Skeletal muscle tissue (tissue), 4 donors: Measurements from ENCODE around the gene LDAH. TPM values are rescaled to one million over a fixed set of nuclear protein-coding genes. Genes with fewer than 3 reads are reported as not detected.

Experiments used
- H3K27ac ChIP-seq: one replicate; pipeline ENCODE4 v1.7.0; 2013; ENCODE audit warnings: mild to moderate bottlenecking, low read depth, low read length, inconsistent platforms
- H3K27me3 ChIP-seq, 3 donors: one replicate each; pipeline ENCODE4 v1.7.0; 2013; ENCODE audit warnings: low read length in 3 of 3; ENCODE audit not compliant: control insufficient read depth in 3 of 3, insufficient read depth in 3 of 3
- H3K36me3 ChIP-seq, 3 donors: one replicate each; pipeline ENCODE4 v1.7.0; 2013; ENCODE audit warnings: low read length in 3 of 3; ENCODE audit not compliant: control insufficient read depth in 3 of 3, insufficient read depth in 3 of 3
- H3K4me1 ChIP-seq, 3 donors: one replicate each; pipeline ENCODE4 v1.7.0; 2013; ENCODE audit warnings: low read length in 3 of 3, mild to moderate bottlenecking in 3 of 3; ENCODE audit not compliant: control insufficient read depth in 3 of 3, insufficient read depth in 3 of 3
- H3K4me3 ChIP-seq, 3 donors: one replicate each; pipeline ENCODE4 v1.7.0; 2013; ENCODE audit warnings: low read length in 3 of 3
- H3K9ac ChIP-seq, 3 donors: one replicate each; pipeline ENCODE4 v1.7.0; 2013; ENCODE audit warnings: low read length in 3 of 3, mild to moderate bottlenecking in 3 of 3, moderate library complexity in 2 of 3, low read depth in 1 of 3
- H3K9me3 ChIP-seq, 3 donors: one replicate each; pipeline ENCODE4 v1.7.0; 2013; ENCODE audit warnings: low read length in 3 of 3; ENCODE audit not compliant: control insufficient read depth in 3 of 3
- total RNA-seq: library from RNA; depleted of rRNA; stranded (reverse); fragments of >200 nt; gene quantifications from one replicate; pipeline ENCODE4 v1.2.3, GENCODE V29; 2014
- donor health status: Osteomylitis.

LDAH gene
- 6.3 TPM for total RNA-seq

DNA sequence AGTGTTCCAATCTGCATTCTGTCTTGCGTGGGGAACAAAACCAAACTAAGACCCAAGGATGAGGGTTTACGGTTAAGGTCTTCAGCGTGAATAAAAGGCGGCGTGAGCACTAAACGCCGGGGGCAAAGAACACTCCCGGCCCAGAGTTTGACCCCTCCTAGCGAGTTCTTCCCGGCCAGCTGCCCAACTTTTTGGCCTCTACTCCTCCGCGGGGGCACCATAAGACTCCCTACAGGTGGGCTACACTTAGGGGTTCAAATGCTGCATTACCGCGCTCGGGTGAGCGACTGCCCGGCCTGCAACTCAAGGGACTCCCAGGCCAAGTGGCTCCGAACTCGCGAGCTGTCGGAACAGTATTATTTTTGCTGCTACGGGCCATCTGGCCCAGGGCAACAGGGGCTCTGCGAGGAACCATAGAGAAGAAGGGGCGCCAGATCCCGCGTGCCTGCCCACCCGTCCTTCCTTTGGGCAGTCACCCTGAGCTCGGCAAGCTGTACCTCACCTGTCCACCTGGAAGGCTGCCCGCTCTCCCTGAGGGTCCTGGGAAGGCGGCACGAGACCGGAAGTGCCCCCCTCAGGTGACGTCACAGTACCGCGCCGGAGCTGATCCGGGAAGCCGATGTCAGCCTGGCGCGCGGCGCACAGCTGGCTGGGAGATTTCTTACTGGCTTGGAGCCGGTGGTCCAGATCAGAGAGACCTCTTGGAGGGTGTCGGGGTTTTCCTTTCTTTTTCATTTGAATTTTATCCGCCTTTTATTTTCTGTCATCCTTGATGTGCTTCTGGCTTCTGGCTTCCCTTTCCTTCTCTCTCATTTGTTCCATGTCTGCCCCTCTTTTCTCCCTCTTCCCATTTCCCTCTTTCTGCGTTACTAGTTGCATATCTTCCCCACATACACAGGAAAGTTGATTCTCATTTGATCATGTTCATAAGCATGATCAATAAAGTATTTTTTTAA is at the start of gene LDAH:
Gene LDAH (minus strand): TSS at position 567 of the 956 bp plus-strand sequence. CDS start 21,638 bp downstream, outside the sequence.
- no peaks in the 10 kb centered on the region for H3K27me3 ChIP-seq
- H3K9me3 ChIP-seq = no peaks in the 10 kb centered on the region
- peak within 1 kb of the TSS; percentile 75 for H3K27ac ChIP-seq
- H3K4me3 ChIP-seq = peak within 1 kb of the TSS; percentile 87 to 91 (median 91)
- H3K4me1 ChIP-seq = no peaks in the 10 kb centered on the region
- H3K36me3 ChIP-seq = no peaks in the 10 kb centered on the region
- peak within 1 kb of the TSS; percentile 76 to 81 (median 80) for H3K9ac ChIP-seq

GRCh38 chr2:20868377-20868776 is 45.5 kb upstream of the LDAH start:
- H3K27me3 ChIP-seq = no peaks in the 10 kb centered on the region
- no peaks in the 10 kb centered on the region for H3K4me1 ChIP-seq
- no peaks in the 10 kb centered on the region for H3K9me3 ChIP-seq
- H3K36me3 ChIP-seq = no peaks in the 10 kb centered on the region
- H3K9ac ChIP-seq = no peak overlapping the region
- no peak overlapping the region for H3K27ac ChIP-seq
- no peak overlapping the region for H3K4me3 ChIP-seq

DNA sequence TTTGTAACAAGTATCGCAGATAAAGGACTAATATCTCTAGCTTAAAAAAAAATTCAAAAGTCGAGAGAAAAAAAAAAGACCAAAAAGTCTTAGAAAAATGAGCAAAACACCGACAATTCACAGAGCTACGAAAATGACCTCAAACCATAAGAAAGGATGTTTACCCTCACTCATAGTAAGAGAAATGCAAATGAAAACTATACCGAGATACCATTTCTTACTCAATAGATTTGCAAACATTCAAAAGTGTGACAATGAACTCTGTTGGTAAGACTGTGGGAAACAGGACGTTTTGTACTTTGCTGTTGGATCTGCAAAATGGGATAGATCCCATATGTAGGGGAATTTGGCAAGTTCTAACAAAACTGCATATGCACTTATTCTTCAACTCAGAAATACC is 39.9 kb upstream of the LDAH start:
- H3K9me3 ChIP-seq = no peaks in the 10 kb centered on the region
- H3K27ac ChIP-seq = no peak overlapping the region
- no peaks in the 10 kb centered on the region for H3K4me1 ChIP-seq
- H3K4me3 ChIP-seq = no peak overlapping the region
- H3K9ac ChIP-seq = no peak overlapping the region
- no peaks in the 10 kb centered on the region for H3K36me3 ChIP-seq
- H3K27me3 ChIP-seq = peaks cover 0 to 2% (median 0%) of the 10 kb centered on the region in 3 donors

GRCh38 chr2:20855456-20855855 is 32.6 kb upstream of the LDAH start:
- Histone ChIP-seq H3K4me1 (no peaks in the 10 kb centered on the region), H3K4me3 (no peak overlapping the region), H3K9me3 (no peaks in the 10 kb centered on the region), H3K27me3 (peaks cover 0 to 4% (median 2%) of the 10 kb centered on the region in 3 donors), H3K36me3 (no peaks in the 10 kb centered on the region), H3K27ac (no peak overlapping the region), H3K9ac (no peak overlapping the region)

DNA sequence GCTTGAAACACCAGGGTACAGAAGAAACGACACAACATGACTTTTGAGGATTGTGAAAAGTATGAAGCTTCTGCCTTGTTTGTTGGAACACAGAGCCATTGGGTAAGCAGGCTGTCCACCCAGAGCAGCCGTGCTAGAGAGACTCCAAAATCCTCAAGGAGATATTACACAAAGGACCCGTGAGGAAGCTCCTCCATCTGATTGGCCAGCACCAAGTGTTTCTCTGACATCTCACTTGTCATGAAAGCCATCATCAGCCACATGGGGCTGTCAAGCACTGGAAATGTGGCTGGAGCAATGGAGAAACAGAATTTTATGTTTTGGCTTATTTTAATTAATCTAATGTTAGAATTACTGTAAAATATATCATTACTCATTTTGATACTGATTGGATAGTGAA is 29.8 kb upstream of the LDAH start:
- Histone ChIP-seq H3K27me3 (peaks cover 0 to 4% (median 0%) of the 10 kb centered on the region in 3 donors), H3K9me3 (no peaks in the 10 kb centered on the region), H3K4me1 (no peaks in the 10 kb centered on the region), H3K4me3 (no peak overlapping the region), H3K9ac (no peak overlapping the region), H3K36me3 (no peaks in the 10 kb centered on the region), H3K27ac (no peak overlapping the region)

DNA sequence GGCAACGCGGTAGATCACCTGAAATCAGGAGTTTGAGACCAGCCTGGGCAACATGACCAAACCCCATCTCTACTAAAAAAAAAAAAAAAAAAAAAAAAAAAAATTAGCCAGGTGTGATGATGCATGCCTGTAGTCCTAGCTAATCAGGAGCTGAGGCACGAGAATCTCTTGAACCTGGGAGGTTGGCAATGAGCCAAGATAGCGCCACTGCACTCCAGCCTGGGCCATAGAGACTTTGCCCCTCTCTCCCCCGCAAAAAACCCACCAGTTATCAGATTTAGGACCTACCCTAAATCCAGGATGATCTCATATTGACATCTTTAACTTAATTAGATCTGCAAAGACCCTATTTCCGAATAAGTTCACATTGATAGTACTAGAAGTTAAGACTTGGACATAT is 29.2 kb upstream of the LDAH start:
- H3K27ac ChIP-seq = no peak overlapping the region

GRCh38 chr2:20844246-20844645 is 21.3 kb upstream of the LDAH start:
- Histone ChIP-seq H3K27ac (no peak overlapping the region), H3K27me3 (no peaks in the 10 kb centered on the region), H3K4me3 (no peak overlapping the region), H3K9me3 (no peaks in the 10 kb centered on the region), H3K36me3 (no peaks in the 10 kb centered on the region), H3K4me1 (no peaks in the 10 kb centered on the region), H3K9ac (no peak overlapping the region)

More for the DNA sequence above, 29.2 kb upstream of the LDAH start:
- H3K9me3 ChIP-seq = no peaks in the 10 kb centered on the region
- peaks cover 0 to 4% (median 0%) of the 10 kb centered on the region in 3 donors for H3K27me3 ChIP-seq
- no peaks in the 10 kb centered on the region for H3K36me3 ChIP-seq
- H3K9ac ChIP-seq = no peak overlapping the region
- H3K4me3 ChIP-seq = no peak overlapping the region
- H3K4me1 ChIP-seq = no peaks in the 10 kb centered on the region

- H3K9ac ChIP-seq = no peak overlapping the region
- H3K9me3 ChIP-seq = no peaks in the 10 kb centered on the region
- H3K4me3 ChIP-seq = no peak overlapping the region
- H3K4me1 ChIP-seq = no peaks in the 10 kb centered on the region
- no peak overlapping the region for H3K27ac ChIP-seq
- H3K36me3 ChIP-seq = no peaks in the 10 kb centered on the region
- H3K27me3 ChIP-seq = peaks cover 0 to 2% (median 0%) of the 10 kb centered on the region in 3 donors
Observed at GRCh38 chr2:20839052-20839451, 16.2 kb upstream of the LDAH start.

DNA sequence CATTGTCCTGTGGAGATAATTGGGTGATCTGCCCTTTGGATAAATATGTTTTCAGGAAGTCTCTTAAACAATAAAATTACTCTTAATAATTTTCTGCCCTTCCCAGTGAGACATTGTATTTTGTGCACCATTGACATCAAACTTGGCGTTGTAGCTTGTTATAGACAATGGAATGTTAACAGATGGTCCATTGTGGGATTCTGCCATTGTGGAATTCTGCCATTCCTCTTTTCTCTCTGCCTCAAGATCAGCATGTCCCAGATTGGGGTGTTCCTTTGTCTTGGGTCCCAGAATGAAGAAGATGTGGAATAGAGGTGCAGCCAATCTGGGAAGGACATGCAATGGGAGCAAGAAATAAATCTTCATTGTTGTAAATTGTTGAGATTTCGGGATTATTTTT is 15.1 kb upstream of the LDAH start:
- no peaks in the 10 kb centered on the region for H3K36me3 ChIP-seq
- no peak overlapping the region for H3K9ac ChIP-seq
- no peaks in the 10 kb centered on the region for H3K9me3 ChIP-seq
- no peak overlapping the region for H3K4me3 ChIP-seq
- H3K27ac ChIP-seq = no peak overlapping the region
- H3K27me3 ChIP-seq = peaks cover 0 to 2% (median 0%) of the 10 kb centered on the region in 3 donors
- no peaks in the 10 kb centered on the region for H3K4me1 ChIP-seq

- H3K27me3 ChIP-seq = peaks cover 0 to 6% (median 0%) of the 10 kb centered on the region in 3 donors
- no peak overlapping the region for H3K27ac ChIP-seq
- H3K4me3 ChIP-seq = no peak overlapping the region
- no peaks in the 10 kb centered on the region for H3K4me1 ChIP-seq
- H3K36me3 ChIP-seq = no peaks in the 10 kb centered on the region
- no peaks in the 10 kb centered on the region for H3K9me3 ChIP-seq
- no peak overlapping the region for H3K9ac ChIP-seq
Observed at GRCh38 chr2:20836521-20836920, 13.6 kb upstream of the LDAH start.
